HCT116 (cell line): Measurements from ENCODE around the gene C5orf22. TPM values are rescaled to one million over a fixed set of nuclear protein-coding genes. Genes with fewer than 3 reads are reported as not detected.

Source experiments
- ATAC-seq: fragments of 200-7000 bp; cut with Tn5 transposase; 2 replicates; pipeline ENCODE4 v1.9.1; 2020; ENCODE audit warnings: mild to moderate bottlenecking, moderate library complexity
- BruUV-seq: library from RNA; stranded (reverse); fragments of 400-500 nt; replicated peaks from 2 replicates; lab custom pipeline; 2021; lab: Mats Ljungman, UMichigan
- CTCF ChIA-PET: fragments of 300-600 bp; sonication (Branson Sonifier 250); formaldehyde crosslinking; loops from one replicate; lab custom pipeline; 2021; ENCODE audit warnings: antibody characterized with exemption; lab: Charles Lee
- POLR2A ChIA-PET: fragments of 300-600, 350-600 bp; sonication (Branson Sonifier 250); formaldehyde crosslinking; loops from one replicate; lab custom pipeline; 2021; ENCODE audit warnings: antibody characterized with exemption; lab: Charles Lee
- RAD21 ChIA-PET, 2 experiments: fragments of 300-600 bp; sonication (Branson Sonifier 250); formaldehyde crosslinking; loops; one replicate each; lab custom pipeline; 2023; ENCODE audit warnings: low total read pairs in 2 of 2; ENCODE audit not compliant: uncharacterized antibody in 2 of 2, unreplicated experiment in 2 of 2, low non-redundant PET in 1 of 2; lab: Charles Lee
- DNase-seq: peaks from one replicate; pipeline ENCODE4 v3.0.0-alpha.2; 2010; ENCODE audit warnings: low read depth, low spot score
- H2AFZ ChIP-seq: fragments of 200-600 bp; shearing (Covaris generic), sonication (generic); 2 replicates; pipeline ENCODE4 v1.6.1; 2017; ENCODE audit warnings: low read depth, mixed run types, mixed read lengths, antibody characterized with exemption, low read length; ENCODE audit not compliant: poor library complexity, severe bottlenecking
- H3K27ac ChIP-seq: 2 replicates; pipeline ENCODE4 v1.5.1; 2012; ENCODE audit warnings: low read depth, low read length
- H3K27me3 ChIP-seq: fragments of 200-600 bp; sonication (generic); 2 replicates; pipeline ENCODE4 v1.6.1; 2016; ENCODE audit warnings: mixed run types, low read length, mixed read lengths; ENCODE audit not compliant: insufficient read depth
- H3K36me3 ChIP-seq, 2 experiments: fragments of 200-500 bp in 1 of 2; fragments of 200-600 bp in 1 of 2; sonication (Bioruptor generic) in 1 of 2; sonication (generic) in 1 of 2; 2 replicates each; pipeline versions ENCODE4 v1.5.1 to v1.6.1; 2014 to 2016; ENCODE audit warnings: low read length in 2 of 2, inconsistent platforms in 1 of 2, mixed read lengths in 1 of 2, mixed run types in 1 of 2; ENCODE audit not compliant: insufficient read depth in 2 of 2, control insufficient read depth in 1 of 2
- H3K4me1 ChIP-seq, 2 experiments: fragments of 200-600 bp in 1 of 2; sonication (generic) in 1 of 2; 2 replicates each; pipeline versions ENCODE4 v1.5.1 to v1.6.1; 2012 to 2017; ENCODE audit warnings: low read length in 2 of 2, inconsistent platforms in 1 of 2, mild to moderate bottlenecking in 1 of 2, mixed read lengths in 1 of 2, mixed run types in 1 of 2, moderate library complexity in 1 of 2; ENCODE audit not compliant: insufficient read depth in 2 of 2, control insufficient read depth in 1 of 2
- H3K4me2 ChIP-seq: fragments of 200-600 bp; sonication (generic); 2 replicates; pipeline ENCODE4 v1.6.1; 2017; ENCODE audit warnings: mixed run types, low read length, mixed read lengths
- H3K4me3 ChIP-seq, 2 experiments: fragments of 200-600 bp in 1 of 2; sonication (generic) in 1 of 2; replicated peaks in 1 of 2; 2 replicates each; pipeline ENCODE4 v1.5.1; 2011 to 2016; ENCODE audit warnings: low read length in 2 of 2, control low read depth in 1 of 2, low read depth in 1 of 2, mild to moderate bottlenecking in 1 of 2, mixed read lengths in 1 of 2, mixed run types in 1 of 2
- H3K79me2 ChIP-seq: fragments of 200-600 bp; sonication (generic); 2 replicates; pipeline ENCODE4 v1.6.1; 2017; ENCODE audit warnings: mild to moderate bottlenecking, mixed run types, low read length, moderate library complexity, mixed read lengths; ENCODE audit not compliant: insufficient read depth
- H3K9ac ChIP-seq: fragments of 200-600 bp; sonication (generic); 2 replicates; pipeline ENCODE4 v1.6.1; 2016; ENCODE audit warnings: low read length, mixed read lengths
- H3K9me2 ChIP-seq: fragments of 200-600 bp; sonication (generic), shearing (Covaris generic); 2 replicates; pipeline ENCODE4 v1.6.1; 2017; ENCODE audit warnings: mixed run types, mild to moderate bottlenecking, moderate library complexity; ENCODE audit not compliant: insufficient read depth
- H3K9me3 ChIP-seq, 2 experiments: fragments of 200-500 bp in 1 of 2; fragments of 200-600 bp in 1 of 2; sonication (Bioruptor generic) in 1 of 2; sonication (generic) in 1 of 2; 2 replicates each; pipeline ENCODE4 v1.6.1; 2014 to 2017; ENCODE audit warnings: low read length in 2 of 2, mixed read lengths in 2 of 2, inconsistent platforms in 1 of 2, low read depth in 1 of 2, mild to moderate bottlenecking in 1 of 2, mixed run types in 1 of 2, moderate library complexity in 1 of 2; ENCODE audit not compliant: control insufficient read depth in 1 of 2, insufficient read depth in 1 of 2
- H4K20me1 ChIP-seq: fragments of 200-600 bp; sonication (generic), shearing (Covaris generic); 2 replicates; pipeline ENCODE4 v1.6.1; 2017; ENCODE audit warnings: mixed run types, mild to moderate bottlenecking, moderate library complexity; ENCODE audit not compliant: insufficient read depth
- ELF1 ChIP-seq: IDR thresholded peaks from 2 replicates; pipeline ENCODE4 v1.6.1; 2012; ENCODE audit warnings: low read depth, borderline replicate concordance
- POLR2AphosphoS5 ChIP-seq: IDR thresholded peaks from 2 replicates; pipeline ENCODE4 v1.6.1; 2011; ENCODE audit warnings: mild to moderate bottlenecking, low read depth, low read length, moderate library complexity
- YY1 ChIP-seq: IDR thresholded peaks from 2 replicates; pipeline ENCODE4 v1.6.1; 2011; ENCODE audit warnings: low read length, low read depth, moderate library complexity, mild to moderate bottlenecking; ENCODE audit not compliant: insufficient replicate concordance; ENCODE audit errors: extremely low read depth
- ZFX ChIP-seq: fragments of 450-650 bp; IDR thresholded peaks from 2 replicates; pipeline ENCODE4 v1.6.1; 2017
- intact Hi-C: fragments of 100-400 bp; cut with micrococcal nuclease; formaldehyde crosslinking; loops from 2 replicates; pipeline ENCODE4 v1.10.0; 2022
- total RNA-seq: library from RNA; stranded (reverse); gene quantifications from one replicate; pipeline ENCODE4 v1.2.1, GENCODE V29; 2021; ENCODE audit not compliant: unreplicated experiment
- TF ChIP-seq, protein P1 (sequence below): IDR thresholded peaks from 2 replicates; pipeline ENCODE4 v1.6.1; 2011; ENCODE audit warnings: mild to moderate bottlenecking, low read length, moderate library complexity; ENCODE audit not compliant: insufficient replicate concordance; ENCODE audit errors: extremely low read depth

The C5orf22 gene
- total RNA-seq, 1 experiment from 2014 or later: 22.9 TPM

DNA sequence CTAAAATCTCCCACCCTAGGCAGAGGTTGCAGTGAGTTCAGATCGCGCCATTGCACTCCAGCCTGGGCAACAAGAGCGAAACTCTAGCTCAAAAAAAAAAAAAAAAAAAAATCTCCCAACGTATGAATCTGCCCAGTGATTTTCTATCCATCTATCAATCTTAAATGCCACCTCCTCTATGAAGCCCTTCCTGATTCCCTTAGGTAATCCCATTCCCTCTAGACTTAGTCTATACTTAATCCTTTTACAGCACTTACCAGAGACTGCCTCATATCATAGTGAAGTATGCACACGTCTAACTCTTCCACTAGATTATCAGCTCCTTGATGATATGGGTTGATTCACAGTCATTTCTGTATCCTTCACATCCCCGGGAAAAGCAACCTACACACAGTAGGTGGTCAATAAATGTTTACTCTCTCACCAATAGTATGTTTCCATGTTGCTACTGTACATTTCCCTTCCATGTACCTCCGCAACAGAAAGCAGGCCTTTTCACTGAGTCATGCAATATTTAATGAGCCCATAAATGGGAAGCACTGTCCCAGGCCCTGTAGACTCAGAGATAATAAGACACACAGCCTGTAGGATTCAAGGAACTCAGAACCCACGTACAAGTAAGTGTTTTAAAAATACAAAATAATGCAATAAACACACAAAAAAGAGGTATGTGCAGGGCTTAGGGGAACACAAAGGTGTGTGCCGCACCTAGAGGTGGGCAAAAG, 1.4 kb upstream of the C5orf22 start:
- intact Hi-C loops: no loop called here
- H3K9ac ChIP-seq: peak overlapping the region; percentile 84
- ChIA-PET POLR2A (no interaction called here), CTCF (interaction anchor here (1.6 kb wide), 1 partner anchor 278 kb away, joined by 6 read pairs; no protein-coding TSS in a partner anchor), RAD21 (no interaction called here)
- no peaks in the 10 kb centered on the region for H4K20me1 ChIP-seq
- no peaks in the 10 kb centered on the region for H3K9me3 ChIP-seq
- H3K27ac ChIP-seq: no peak overlapping the region
- H3K4me2 ChIP-seq: peak overlapping the region; percentile 76
- no peaks in the 10 kb centered on the region for H3K9me2 ChIP-seq
- H2AFZ ChIP-seq: no peak overlapping the region
- H3K36me3 ChIP-seq: peaks cover 35 to 42% of the 10 kb centered on the region in 2 experiments
- DNase-seq (no peak), ATAC-seq (no peak)
- no peak for TF ChIP-seq POLR2AphosphoS5
- TF ChIP-seq YY1: no peak
- TF ChIP-seq ZFX: no peak
- no peak for TF ChIP-seq ELF1
- TF ChIP-seq, protein P1, sequence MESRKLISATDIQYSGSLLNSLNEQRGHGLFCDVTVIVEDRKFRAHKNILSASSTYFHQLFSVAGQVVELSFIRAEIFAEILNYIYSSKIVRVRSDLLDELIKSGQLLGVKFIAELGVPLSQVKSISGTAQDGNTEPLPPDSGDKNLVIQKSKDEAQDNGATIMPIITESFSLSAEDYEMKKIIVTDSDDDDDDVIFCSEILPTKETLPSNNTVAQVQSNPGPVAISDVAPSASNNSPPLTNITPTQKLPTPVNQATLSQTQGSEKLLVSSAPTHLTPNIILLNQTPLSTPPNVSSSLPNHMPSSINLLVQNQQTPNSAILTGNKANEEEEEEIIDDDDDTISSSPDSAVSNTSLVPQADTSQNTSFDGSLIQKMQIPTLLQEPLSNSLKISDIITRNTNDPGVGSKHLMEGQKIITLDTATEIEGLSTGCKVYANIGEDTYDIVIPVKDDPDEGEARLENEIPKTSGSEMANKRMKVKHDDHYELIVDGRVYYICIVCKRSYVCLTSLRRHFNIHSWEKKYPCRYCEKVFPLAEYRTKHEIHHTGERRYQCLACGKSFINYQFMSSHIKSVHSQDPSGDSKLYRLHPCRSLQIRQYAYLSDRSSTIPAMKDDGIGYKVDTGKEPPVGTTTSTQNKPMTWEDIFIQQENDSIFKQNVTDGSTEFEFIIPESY: no peak
- H3K79me2 ChIP-seq: peaks cover 60% of the 10 kb centered on the region
- BruUV-seq: TSS peak; percentile 65
- peaks cover 11 to 17% of the 10 kb centered on the region in 2 experiments for H3K4me1 ChIP-seq
- peak overlapping the region; percentile 67 to 98 for H3K4me3 ChIP-seq
- H3K27me3 ChIP-seq: no peaks in the 10 kb centered on the region
